ENCODE measurements around the gene GYS2.

The GYS2 gene

GRCh38 chr12:21546716-21547115 lies 57.9 kb downstream of the GYS2 start:
- WGBS (ENCODE audit: insufficient coverage), result 0% methylated on average over 1 of the region's 1 CpG

DNA sequence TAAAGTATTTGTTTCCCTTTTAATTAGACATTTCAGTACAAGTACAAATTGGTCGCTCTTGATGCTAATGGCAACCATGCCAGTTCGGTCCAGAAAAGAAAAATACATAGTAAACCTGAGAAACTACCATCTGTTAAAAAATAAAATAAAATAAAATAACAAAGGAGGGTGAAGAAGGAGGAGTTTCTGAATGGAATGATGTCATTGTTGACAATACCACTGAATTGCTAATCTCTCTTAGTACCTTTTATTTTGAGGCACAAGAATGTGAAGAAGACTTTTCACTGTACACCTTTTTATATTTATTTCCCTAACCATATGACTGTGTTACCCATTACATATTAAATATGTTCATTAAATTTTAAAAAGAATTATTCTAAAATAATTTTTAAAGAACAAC lies 59.1 kb downstream of the GYS2 start:
- no CpG with 5 or more reads among the region's 2 CpGs for WGBS (ENCODE audit: insufficient coverage)

More at GRCh38 chr12:21546716-21547115, 57.9 kb downstream of the GYS2 start:
- Histone ChIP-seq H3K27me3 (replicated peaks in 2 of 5; ENCODE audit: control insufficient read depth in 4 of 5, insufficient read depth in 5 of 5, low read length in 4 of 5) (no peaks in the 10 kb centered on the region), H3K9me3 (ENCODE audit: control extremely low read depth in 1 of 5, control insufficient read depth in 4 of 5, insufficient read depth in 2 of 5, low read depth in 1 of 5, low read length in 4 of 5) (no peaks in the 10 kb centered on the region), H3K4me1 (ENCODE audit: control extremely low read depth in 1 of 4, control insufficient read depth in 4 of 4, insufficient read depth in 4 of 4, low read length in 3 of 4) (peaks cover 0 to 15% (median 13%) of the 10 kb centered on the region in 4 experiments), H3K36me3 (ENCODE audit: control insufficient read depth in 4 of 4, insufficient read depth in 4 of 4, low read length in 3 of 4) (no peaks in the 10 kb centered on the region), H3K4me3 (ENCODE audit: control insufficient read depth in 1 of 7, extremely low read depth in 1 of 7, insufficient read depth in 4 of 7, low read depth in 2 of 7, low read length in 6 of 7) (no peak overlapping the region), H3K27ac (ENCODE audit: insufficient read depth in 1 of 2, low read depth in 1 of 2, low read length in 2 of 2, poor library complexity in 1 of 2, severe bottlenecking in 2 of 2) (no peak overlapping the region)
- no peak for DNase-seq
- CTCF ChIA-PET, result no interaction called here
- POLR2A ChIA-PET, result no interaction called here

GRCh38 chr12:21543151-21543550 lies 61.5 kb downstream of the GYS2 start:
- CTCF ChIA-PET, result interaction anchor here (1.1 to 1.2 kb wide), 2 partner anchors 10 to 53 kb away, joined by 3 to 4 read pairs; no protein-coding TSS in a partner anchor
- H3K27me3 ChIP-seq (replicated peaks in 2 of 5; ENCODE audit: control insufficient read depth in 4 of 5, insufficient read depth in 5 of 5, low read length in 4 of 5), result no peaks in the 10 kb centered on the region
- POLR2A ChIA-PET, result interaction anchor here (0.6 kb wide), 1 partner anchor 1219 kb away, joined by 3 read pairs; no protein-coding TSS in a partner anchor

More for the DNA sequence above, 59.1 kb downstream of the GYS2 start:
- H3K36me3 ChIP-seq (ENCODE audit: control insufficient read depth in 4 of 4, insufficient read depth in 4 of 4, low read length in 3 of 4), result no peaks in the 10 kb centered on the region
- ChIA-PET CTCF (no interaction called here), POLR2A (no interaction called here)
- peaks cover 0 to 15% (median 12%) of the 10 kb centered on the region in 4 experiments for H3K4me1 ChIP-seq (ENCODE audit: control extremely low read depth in 1 of 4, control insufficient read depth in 4 of 4, insufficient read depth in 4 of 4, low read length in 3 of 4)
- no peak for DNase-seq
- no peak overlapping the region for H3K4me3 ChIP-seq (ENCODE audit: control insufficient read depth in 1 of 7, extremely low read depth in 1 of 7, insufficient read depth in 4 of 7, low read depth in 2 of 7, low read length in 6 of 7)
- H3K9me3 ChIP-seq (ENCODE audit: control extremely low read depth in 1 of 5, control insufficient read depth in 4 of 5, insufficient read depth in 2 of 5, low read depth in 1 of 5, low read length in 4 of 5), result no peaks in the 10 kb centered on the region
- no peak overlapping the region for H3K27ac ChIP-seq (ENCODE audit: insufficient read depth in 1 of 2, low read depth in 1 of 2, low read length in 2 of 2, poor library complexity in 1 of 2, severe bottlenecking in 2 of 2)
- H3K27me3 ChIP-seq (replicated peaks in 2 of 5; ENCODE audit: control insufficient read depth in 4 of 5, insufficient read depth in 5 of 5, low read length in 4 of 5), result no peaks in the 10 kb centered on the region

GRCh38 chr12:21542403-21542802 lies 62.2 kb downstream of the GYS2 start:
- no peaks in the 10 kb centered on the region for H3K27me3 ChIP-seq (replicated peaks in 2 of 5; ENCODE audit: control insufficient read depth in 4 of 5, insufficient read depth in 5 of 5, low read length in 4 of 5)
- peak in 2 of 3 donors; percentile 51 to 61 for DNase-seq
- H3K9me3 ChIP-seq (ENCODE audit: control extremely low read depth in 1 of 5, control insufficient read depth in 4 of 5, insufficient read depth in 2 of 5, low read depth in 1 of 5, low read length in 4 of 5), result no peaks in the 10 kb centered on the region
- H3K4me3 ChIP-seq (ENCODE audit: control insufficient read depth in 1 of 7, extremely low read depth in 1 of 7, insufficient read depth in 4 of 7, low read depth in 2 of 7, low read length in 6 of 7), result no peak overlapping the region
- POLR2A ChIA-PET, result no interaction called here
- 3% methylated on average over 5 of the region's 5 CpGs for WGBS (ENCODE audit: insufficient coverage)
- H3K36me3 ChIP-seq (ENCODE audit: control insufficient read depth in 4 of 4, insufficient read depth in 4 of 4, low read length in 3 of 4), result no peaks in the 10 kb centered on the region
- CTCF ChIA-PET, result interaction anchor here (1.0 to 1.2 kb wide), 3 partner anchors 10 to 52 kb away, joined by 3 to 4 read pairs (median 4); no protein-coding TSS in a partner anchor
- peaks cover 0 to 15% (median 12%) of the 10 kb centered on the region in 4 experiments for H3K4me1 ChIP-seq (ENCODE audit: control extremely low read depth in 1 of 4, control insufficient read depth in 4 of 4, insufficient read depth in 4 of 4, low read length in 3 of 4)
- no peak overlapping the region for H3K27ac ChIP-seq (ENCODE audit: insufficient read depth in 1 of 2, low read depth in 1 of 2, low read length in 2 of 2, poor library complexity in 1 of 2, severe bottlenecking in 2 of 2)

More at GRCh38 chr12:21543151-21543550, 61.5 kb downstream of the GYS2 start:
- DNase-seq, result peak; percentile 24 to 65 (median 45)
- Histone ChIP-seq H3K4me1 (ENCODE audit: control extremely low read depth in 1 of 4, control insufficient read depth in 4 of 4, insufficient read depth in 4 of 4, low read length in 3 of 4) (peaks cover 0 to 15% (median 12%) of the 10 kb centered on the region in 4 experiments), H3K4me3 (ENCODE audit: control insufficient read depth in 1 of 7, extremely low read depth in 1 of 7, insufficient read depth in 4 of 7, low read depth in 2 of 7, low read length in 6 of 7) (peak overlapping the region in 2 of 7 experiments; percentile 10 to 31), H3K9me3 (ENCODE audit: control extremely low read depth in 1 of 5, control insufficient read depth in 4 of 5, insufficient read depth in 2 of 5, low read depth in 1 of 5, low read length in 4 of 5) (no peaks in the 10 kb centered on the region), H3K36me3 (ENCODE audit: control insufficient read depth in 4 of 4, insufficient read depth in 4 of 4, low read length in 3 of 4) (no peaks in the 10 kb centered on the region), H3K27ac (ENCODE audit: insufficient read depth in 1 of 2, low read depth in 1 of 2, low read length in 2 of 2, poor library complexity in 1 of 2, severe bottlenecking in 2 of 2) (no peak overlapping the region)

GRCh38 chr12:21541773-21542172 lies 62.9 kb downstream of the GYS2 start:
- Histone ChIP-seq H3K9me3 (ENCODE audit: control extremely low read depth in 1 of 5, control insufficient read depth in 4 of 5, insufficient read depth in 2 of 5, low read depth in 1 of 5, low read length in 4 of 5) (no peaks in the 10 kb centered on the region), H3K27ac (ENCODE audit: insufficient read depth in 1 of 2, low read depth in 1 of 2, low read length in 2 of 2, poor library complexity in 1 of 2, severe bottlenecking in 2 of 2) (no peak overlapping the region), H3K36me3 (ENCODE audit: control insufficient read depth in 4 of 4, insufficient read depth in 4 of 4, low read length in 3 of 4) (no peaks in the 10 kb centered on the region), H3K4me1 (ENCODE audit: control extremely low read depth in 1 of 4, control insufficient read depth in 4 of 4, insufficient read depth in 4 of 4, low read length in 3 of 4) (peaks cover 0 to 15% (median 12%) of the 10 kb centered on the region in 4 experiments), H3K27me3 (replicated peaks in 2 of 5; ENCODE audit: control insufficient read depth in 4 of 5, insufficient read depth in 5 of 5, low read length in 4 of 5) (no peaks in the 10 kb centered on the region), H3K4me3 (ENCODE audit: control insufficient read depth in 1 of 7, extremely low read depth in 1 of 7, insufficient read depth in 4 of 7, low read depth in 2 of 7, low read length in 6 of 7) (no peak overlapping the region)
- ChIA-PET POLR2A (no interaction called here), CTCF (interaction anchor here (1.0 kb wide), 1 partner anchor 32 kb away, joined by 4 read pairs; no protein-coding TSS in a partner anchor)
- 100% methylated on average over 1 of the region's 6 CpGs for WGBS (ENCODE audit: insufficient coverage)
- DNase-seq, result no peak

GRCh38 chr12:21539797-21540196 lies 64.8 kb downstream of the GYS2 start:
- no peaks in the 10 kb centered on the region for H3K36me3 ChIP-seq (ENCODE audit: control insufficient read depth in 4 of 4, insufficient read depth in 4 of 4, low read length in 3 of 4)
- CTCF ChIA-PET, result no interaction called here
- no peaks in the 10 kb centered on the region for H3K9me3 ChIP-seq (ENCODE audit: control extremely low read depth in 1 of 5, control insufficient read depth in 4 of 5, insufficient read depth in 2 of 5, low read depth in 1 of 5, low read length in 4 of 5)
- no peak overlapping the region for H3K27ac ChIP-seq (ENCODE audit: insufficient read depth in 1 of 2, low read depth in 1 of 2, low read length in 2 of 2, poor library complexity in 1 of 2, severe bottlenecking in 2 of 2)
- H3K4me1 ChIP-seq (ENCODE audit: control extremely low read depth in 1 of 4, control insufficient read depth in 4 of 4, insufficient read depth in 4 of 4, low read length in 3 of 4), result peaks cover 0 to 15% (median 12%) of the 10 kb centered on the region in 4 experiments
- no peak overlapping the region for H3K4me3 ChIP-seq (ENCODE audit: control insufficient read depth in 1 of 7, extremely low read depth in 1 of 7, insufficient read depth in 4 of 7, low read depth in 2 of 7, low read length in 6 of 7)
- H3K27me3 ChIP-seq (replicated peaks in 2 of 5; ENCODE audit: control insufficient read depth in 4 of 5, insufficient read depth in 5 of 5, low read length in 4 of 5), result no peaks in the 10 kb centered on the region
- no peak for DNase-seq
- POLR2A ChIA-PET, result no interaction called here

- Histone ChIP-seq H3K4me1 (ENCODE audit: control extremely low read depth in 1 of 4, control insufficient read depth in 4 of 4, insufficient read depth in 4 of 4, low read length in 3 of 4) (peaks cover 0 to 11% (median 10%) of the 10 kb centered on the region in 4 experiments), H3K36me3 (ENCODE audit: control insufficient read depth in 4 of 4, insufficient read depth in 4 of 4, low read length in 3 of 4) (no peaks in the 10 kb centered on the region), H3K4me3 (ENCODE audit: control insufficient read depth in 1 of 7, extremely low read depth in 1 of 7, insufficient read depth in 4 of 7, low read depth in 2 of 7, low read length in 6 of 7) (no peak overlapping the region), H3K27ac (ENCODE audit: insufficient read depth in 1 of 2, low read depth in 1 of 2, low read length in 2 of 2, poor library complexity in 1 of 2, severe bottlenecking in 2 of 2) (no peak overlapping the region), H3K9me3 (ENCODE audit: control extremely low read depth in 1 of 5, control insufficient read depth in 4 of 5, insufficient read depth in 2 of 5, low read depth in 1 of 5, low read length in 4 of 5) (no peaks in the 10 kb centered on the region), H3K27me3 (replicated peaks in 2 of 5; ENCODE audit: control insufficient read depth in 4 of 5, insufficient read depth in 5 of 5, low read length in 4 of 5) (no peaks in the 10 kb centered on the region)
- ChIA-PET CTCF (no interaction called here), POLR2A (no interaction called here)
- WGBS (ENCODE audit: insufficient coverage), result 100% methylated on average over 3 of the region's 5 CpGs
- no peak for DNase-seq
These were observed 66.5 kb downstream of the GYS2 start for GRCh38 chr12:21538061-21538653.
